HG02970 (cell line): ENCODE data around the gene GGN.
"Not testable (repeated sequence)": the region's sequence is repeated elsewhere in the genome, so short reads cannot be mapped to it uniquely, and the experiment has no call there.

ENCODE experiments used
- ATAC-seq: cut with Tn5 transposase; IDR thresholded peaks from one replicate; pipeline ENCODE4 v1.9.1; 2021; ENCODE audit warnings: mild to moderate bottlenecking, moderate library complexity, moderate number of reproducible peaks; ENCODE audit not compliant: unreplicated experiment, low FRiP score

Gene GGN

GRCh38 chr19:38367041-38367440, 20.8 kb downstream of the GGN start:
- ATAC-seq, result no peak

- ATAC-seq, result not testable (repeated sequence)
Measured at GRCh38 chr19:38362946-38363688, 24.7 kb downstream of the GGN start.

- ATAC-seq, result peak; percentile 18
Measured at GRCh38 chr19:38362076-38362945, 25.5 kb downstream of the GGN start.

- peak; percentile 55 for ATAC-seq
Measured at GRCh38 chr19:38361633-38362075, 26.2 kb downstream of the GGN start.

- ATAC-seq, result no peak
Measured at GRCh38 chr19:38360839-38361631, 26.8 kb downstream of the GGN start.

- ATAC-seq, result no peak
Measured at GRCh38 chr19:38360351-38360750, 27.5 kb downstream of the GGN start.

DNA sequence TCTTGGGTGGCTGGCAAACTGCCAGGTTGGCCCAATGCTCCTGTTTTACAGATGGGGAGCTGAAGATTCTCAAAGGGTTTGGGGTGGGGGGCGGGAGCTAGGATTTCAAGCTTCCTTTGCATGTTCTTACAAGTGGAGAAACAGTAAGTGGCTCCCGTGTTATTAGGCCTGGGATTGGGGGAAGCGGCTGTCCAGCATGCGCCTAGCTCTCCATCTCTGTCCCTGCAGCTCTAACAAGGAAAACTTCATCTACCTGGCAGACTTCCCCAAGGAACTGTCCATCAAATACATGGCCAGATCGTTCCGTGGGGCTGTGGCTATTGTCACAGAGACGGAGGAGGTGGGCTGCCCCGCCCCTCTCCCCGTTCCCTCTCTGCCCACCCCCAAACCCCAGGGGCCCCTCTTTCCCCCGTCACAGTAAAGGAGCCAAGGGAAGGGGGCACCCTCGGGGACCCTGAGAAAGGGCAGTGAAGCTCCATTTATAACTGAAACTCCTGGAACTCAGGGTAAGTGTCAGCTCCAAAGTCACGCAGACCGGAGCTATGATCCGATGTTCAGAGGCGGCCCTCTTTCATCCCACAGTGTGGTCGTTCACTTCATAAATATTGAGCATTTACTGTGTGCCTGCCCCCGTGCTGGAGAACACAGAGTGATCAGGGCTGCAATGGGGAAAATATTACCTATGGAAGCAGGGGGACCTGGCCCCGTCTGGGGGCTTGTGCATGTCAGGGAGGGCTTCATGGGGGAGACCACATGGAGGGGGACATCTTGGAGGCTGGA, 28.4 kb downstream of the GGN start:
- no peak for ATAC-seq

GRCh38 chr19:38358071-38358470, 29.8 kb downstream of the GGN start:
- no peak for ATAC-seq

DNA sequence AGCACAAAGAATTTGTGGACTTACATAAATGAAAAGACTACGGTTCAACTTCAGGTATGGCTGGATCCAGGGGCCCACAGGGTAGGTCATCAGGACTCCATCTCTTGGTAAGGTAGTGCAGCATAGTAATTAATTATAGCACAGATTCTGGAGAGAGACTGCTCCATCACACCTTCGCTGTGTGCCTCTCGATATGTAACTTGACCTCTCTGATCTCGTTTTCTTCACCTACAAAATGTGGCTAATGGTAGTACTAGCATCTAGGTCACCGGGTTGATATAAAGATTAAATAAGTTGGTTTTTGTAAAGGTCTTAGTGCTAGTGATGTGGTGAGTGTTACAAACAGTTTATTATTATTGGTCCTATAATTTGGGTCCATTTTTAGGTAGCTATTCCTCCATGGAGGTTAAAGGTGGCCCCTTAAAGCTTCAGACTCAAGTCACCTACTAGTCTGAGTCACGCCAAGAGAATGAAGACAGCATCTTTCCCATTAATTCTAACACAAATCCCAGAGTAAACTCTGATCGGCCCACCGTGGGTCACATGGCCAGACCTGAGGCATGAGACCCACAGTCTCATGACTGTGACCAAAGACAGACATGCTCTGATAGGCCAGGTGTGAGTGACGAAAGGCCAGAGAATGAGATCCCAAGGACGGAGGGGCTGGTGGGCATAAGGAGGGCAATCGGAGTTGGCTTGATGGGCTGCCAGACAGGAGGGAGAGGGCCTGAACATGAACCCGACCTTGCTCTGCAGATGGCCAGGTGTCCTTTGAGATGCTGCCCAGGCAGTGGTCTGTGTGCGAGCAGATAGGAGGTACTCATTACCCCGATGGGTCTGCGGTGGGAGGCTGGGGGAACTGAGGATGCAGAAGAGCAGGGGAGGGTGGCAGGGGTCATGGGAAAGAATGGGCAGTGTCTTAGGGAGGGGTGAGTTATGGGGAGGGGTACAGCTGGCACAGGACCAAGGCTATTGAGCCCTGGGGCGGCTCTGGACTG, 31.8 kb downstream of the GGN start:
- ATAC-seq, result no peak

GRCh38 chr19:38352611-38353010, 35.2 kb downstream of the GGN start:
- ATAC-seq, result no peak

- ATAC-seq, result no peak
Measured at GRCh38 chr19:38351865-38352395, 35.9 kb downstream of the GGN start.

- ATAC-seq, result no peak
Measured at GRCh38 chr19:38350883-38351282, 37.0 kb downstream of the GGN start.

GRCh38 chr19:38346837-38347236, 41.0 kb downstream of the GGN start:
- ATAC-seq, result no peak

DNA sequence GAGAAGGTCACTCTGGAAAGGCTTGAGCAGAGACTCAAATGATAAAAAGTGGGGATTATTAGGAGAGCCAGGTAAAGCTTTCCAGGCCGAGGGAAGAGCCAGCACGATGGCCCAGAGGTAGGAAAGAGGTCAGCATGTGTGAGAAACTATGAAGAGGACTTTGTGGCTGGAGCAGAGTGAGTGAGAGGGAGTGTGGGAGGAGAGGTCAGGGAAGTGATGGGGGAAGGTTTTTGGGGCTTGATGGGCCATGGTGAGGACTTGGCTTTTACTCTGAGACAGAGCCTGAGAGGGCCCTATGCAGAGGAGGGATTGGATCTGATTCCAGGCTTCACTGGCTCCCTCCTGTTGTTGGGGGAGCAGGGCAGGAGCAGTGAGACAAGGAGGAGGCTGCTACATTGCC, 46.9 kb downstream of the GGN start:
- ATAC-seq, result no peak

GRCh38 chr19:38339011-38339410, 48.8 kb downstream of the GGN start:
- not testable (repeated sequence) for ATAC-seq

- ATAC-seq, result no peak
Measured at GRCh38 chr19:38337360-38337653, 50.5 kb downstream of the GGN start.

DNA sequence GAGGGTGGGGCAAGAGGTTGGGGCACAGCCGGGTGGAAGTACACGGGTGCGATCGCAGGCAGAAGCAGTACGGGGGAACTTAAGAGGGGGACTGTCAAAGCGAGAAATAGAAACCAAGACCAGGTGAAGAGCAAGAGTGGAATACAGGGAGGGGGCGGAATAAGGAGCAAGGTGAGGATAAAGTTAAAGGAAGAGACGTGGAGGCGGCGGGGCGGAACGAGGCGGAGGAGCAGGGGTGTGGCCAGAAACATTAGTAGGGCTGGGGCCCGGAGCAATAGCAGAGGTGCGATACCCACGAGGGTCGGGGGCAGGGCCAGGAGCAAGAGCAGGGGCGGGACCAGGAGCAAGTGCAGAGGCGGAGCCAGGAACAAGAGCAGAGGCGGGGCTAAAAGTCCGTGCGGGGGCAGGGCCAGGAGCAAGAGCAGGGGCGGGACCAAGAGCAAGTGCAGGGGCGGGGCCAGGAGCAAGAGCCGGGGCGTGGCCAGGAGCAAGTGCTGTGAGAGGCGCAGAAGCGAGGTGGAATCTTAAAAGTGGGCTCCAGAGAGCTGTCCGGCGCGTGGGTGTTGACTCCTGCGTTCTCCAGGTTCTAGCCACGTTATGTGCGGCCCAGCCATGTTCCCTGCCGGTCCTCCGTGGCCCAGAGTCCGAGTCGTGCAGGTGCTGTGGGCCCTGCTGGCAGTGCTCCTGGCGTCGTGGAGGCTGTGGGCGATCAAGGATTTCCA, 51.0 kb downstream of the GGN start:
- peak; percentile 58 for ATAC-seq

GRCh38 chr19:38335949-38336637, 51.7 kb downstream of the GGN start:
- peak; percentile 70 for ATAC-seq
